ENCODE measurements around the gene KLHL34. TPM values are rescaled to one million over a fixed set of nuclear protein-coding genes. Genes with fewer than 3 reads are reported as not detected.

The KLHL34 gene
- total RNA-seq, 1 donor from 2014 or later: not detected

DNA sequence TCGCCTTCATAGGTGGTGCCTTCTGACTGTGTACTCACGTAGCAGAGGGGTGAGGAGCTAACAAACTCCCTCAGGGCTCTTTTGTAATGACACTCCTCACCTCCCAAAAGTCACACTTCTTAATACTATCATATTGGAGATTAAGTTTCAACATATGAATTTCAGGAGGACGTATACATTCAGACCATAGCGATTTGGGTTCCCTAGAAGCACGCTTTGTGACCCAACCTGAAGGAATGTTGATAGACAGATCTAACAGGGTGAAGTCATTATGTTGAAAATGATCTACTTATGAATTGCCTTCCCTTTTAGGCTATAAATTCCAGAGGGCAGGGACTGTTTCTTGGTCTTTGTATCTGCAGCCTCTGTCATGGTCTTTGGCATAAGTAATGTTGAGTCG is 3.2 kb upstream of the KLHL34 start:
- Histone ChIP-seq H3K9me3 (no peaks in the 10 kb centered on the region), H3K27me3 (ENCODE audit: low read depth) (peaks cover 10% of the 10 kb centered on the region), H3K27ac (no peak overlapping the region), H3K4me1 (no peaks in the 10 kb centered on the region), H3K4me3 (no peak overlapping the region), H3K36me3 (no peaks in the 10 kb centered on the region)
- DNase-seq (no peak), ATAC-seq (no peak)
- TF ChIP-seq, protein P1, sequence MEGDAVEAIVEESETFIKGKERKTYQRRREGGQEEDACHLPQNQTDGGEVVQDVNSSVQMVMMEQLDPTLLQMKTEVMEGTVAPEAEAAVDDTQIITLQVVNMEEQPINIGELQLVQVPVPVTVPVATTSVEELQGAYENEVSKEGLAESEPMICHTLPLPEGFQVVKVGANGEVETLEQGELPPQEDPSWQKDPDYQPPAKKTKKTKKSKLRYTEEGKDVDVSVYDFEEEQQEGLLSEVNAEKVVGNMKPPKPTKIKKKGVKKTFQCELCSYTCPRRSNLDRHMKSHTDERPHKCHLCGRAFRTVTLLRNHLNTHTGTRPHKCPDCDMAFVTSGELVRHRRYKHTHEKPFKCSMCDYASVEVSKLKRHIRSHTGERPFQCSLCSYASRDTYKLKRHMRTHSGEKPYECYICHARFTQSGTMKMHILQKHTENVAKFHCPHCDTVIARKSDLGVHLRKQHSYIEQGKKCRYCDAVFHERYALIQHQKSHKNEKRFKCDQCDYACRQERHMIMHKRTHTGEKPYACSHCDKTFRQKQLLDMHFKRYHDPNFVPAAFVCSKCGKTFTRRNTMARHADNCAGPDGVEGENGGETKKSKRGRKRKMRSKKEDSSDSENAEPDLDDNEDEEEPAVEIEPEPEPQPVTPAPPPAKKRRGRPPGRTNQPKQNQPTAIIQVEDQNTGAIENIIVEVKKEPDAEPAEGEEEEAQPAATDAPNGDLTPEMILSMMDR (IDR thresholded peaks at IDR 0.05): no peak
- intact Hi-C loops (cut with DNase I): no loop called here

DNA sequence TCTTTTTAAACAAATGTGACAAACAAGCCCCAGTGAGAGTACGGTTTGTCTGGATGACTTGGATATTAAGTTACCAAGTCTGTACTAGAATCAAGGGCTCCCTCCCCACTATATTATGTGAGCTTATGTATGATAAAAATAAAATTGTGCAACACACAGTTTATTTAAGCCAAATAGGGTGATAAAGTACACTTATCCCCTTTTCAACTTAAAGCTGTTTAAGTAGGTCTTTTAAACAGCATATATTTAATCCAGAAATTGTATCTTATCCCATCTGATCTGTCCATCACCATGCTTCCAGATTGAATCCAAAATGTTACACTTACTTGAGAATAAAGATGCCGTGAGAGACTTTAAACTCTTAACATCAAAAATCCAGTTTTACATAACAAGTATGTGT is 2.0 kb upstream of the KLHL34 start:
- H3K36me3 ChIP-seq: no peaks in the 10 kb centered on the region
- H3K27ac ChIP-seq: no peak overlapping the region
- no peaks in the 10 kb centered on the region for H3K4me1 ChIP-seq
- intact Hi-C loops (cut with DNase I): no loop called here
- H3K4me3 ChIP-seq: no peak overlapping the region
- peaks cover 10% of the 10 kb centered on the region for H3K27me3 ChIP-seq (ENCODE audit: low read depth)
- ATAC-seq: no peak
- H3K9me3 ChIP-seq: no peaks in the 10 kb centered on the region
- DNase-seq: no peak
- TF ChIP-seq, protein P1 (IDR thresholded peaks at IDR 0.05): no peak

DNA sequence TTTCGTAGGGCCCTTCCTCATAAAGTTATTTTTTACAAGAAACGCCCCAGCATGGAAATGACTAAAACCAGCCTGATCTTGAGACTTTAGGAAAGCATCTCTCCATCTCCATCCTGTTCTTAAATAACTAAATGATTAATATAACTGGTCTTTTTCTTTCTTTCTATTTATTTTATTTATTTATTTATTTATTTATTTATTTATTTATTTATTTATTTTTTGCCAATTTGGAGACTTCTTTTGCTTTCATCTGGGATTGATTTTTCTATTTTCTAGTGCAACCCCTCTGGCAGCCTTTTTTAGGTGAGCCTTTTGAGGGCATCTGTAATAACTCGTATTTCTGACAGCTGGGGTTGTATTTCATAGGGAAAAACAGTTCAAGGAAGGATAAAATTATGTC is 1.2 kb upstream of the KLHL34 start:
- Histone ChIP-seq H3K4me3 (no peak overlapping the region), H3K4me1 (no peaks in the 10 kb centered on the region), H3K27ac (no peak overlapping the region), H3K9me3 (no peaks in the 10 kb centered on the region), H3K27me3 (ENCODE audit: low read depth) (peaks cover 10% of the 10 kb centered on the region), H3K36me3 (no peaks in the 10 kb centered on the region)
- DNase-seq (no peak), ATAC-seq (no peak)
- TF ChIP-seq, protein P1 (IDR thresholded peaks at IDR 0.05): no peak
- intact Hi-C loops (cut with DNase I): no loop called here

DNA sequence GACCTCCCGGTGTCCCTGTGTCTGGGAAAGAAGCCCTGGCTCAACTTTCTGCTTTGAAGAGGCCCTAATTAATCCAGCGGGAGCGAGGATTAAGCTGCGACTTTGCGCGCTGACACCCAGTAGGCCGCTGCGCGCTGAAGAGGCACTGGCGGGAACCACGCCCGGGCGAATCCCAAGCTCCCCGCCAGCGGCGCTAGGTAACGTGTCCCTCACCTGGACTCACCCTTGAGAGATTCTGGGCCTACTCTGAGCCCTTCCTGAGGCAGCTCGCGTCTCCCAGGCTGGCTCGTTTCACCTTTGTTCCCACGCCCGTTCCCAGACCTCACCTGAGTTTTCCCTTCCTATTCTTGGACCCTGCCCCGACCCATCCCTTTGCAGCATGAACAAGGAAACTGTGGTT is 616 bp upstream of the KLHL34 start:
- ATAC-seq (no peak), DNase-seq (no peak)
- no peaks in the 10 kb centered on the region for H3K9me3 ChIP-seq
- H3K4me3 ChIP-seq: peak overlapping the region; percentile 17
- no peak overlapping the region for H3K27ac ChIP-seq
- peaks cover 10% of the 10 kb centered on the region for H3K27me3 ChIP-seq (ENCODE audit: low read depth)
- intact Hi-C loops (cut with DNase I): no loop called here
- H3K4me1 ChIP-seq: no peaks in the 10 kb centered on the region
- no peaks in the 10 kb centered on the region for H3K36me3 ChIP-seq
- TF ChIP-seq, protein P1 (IDR thresholded peaks at IDR 0.05): no peak

DNA sequence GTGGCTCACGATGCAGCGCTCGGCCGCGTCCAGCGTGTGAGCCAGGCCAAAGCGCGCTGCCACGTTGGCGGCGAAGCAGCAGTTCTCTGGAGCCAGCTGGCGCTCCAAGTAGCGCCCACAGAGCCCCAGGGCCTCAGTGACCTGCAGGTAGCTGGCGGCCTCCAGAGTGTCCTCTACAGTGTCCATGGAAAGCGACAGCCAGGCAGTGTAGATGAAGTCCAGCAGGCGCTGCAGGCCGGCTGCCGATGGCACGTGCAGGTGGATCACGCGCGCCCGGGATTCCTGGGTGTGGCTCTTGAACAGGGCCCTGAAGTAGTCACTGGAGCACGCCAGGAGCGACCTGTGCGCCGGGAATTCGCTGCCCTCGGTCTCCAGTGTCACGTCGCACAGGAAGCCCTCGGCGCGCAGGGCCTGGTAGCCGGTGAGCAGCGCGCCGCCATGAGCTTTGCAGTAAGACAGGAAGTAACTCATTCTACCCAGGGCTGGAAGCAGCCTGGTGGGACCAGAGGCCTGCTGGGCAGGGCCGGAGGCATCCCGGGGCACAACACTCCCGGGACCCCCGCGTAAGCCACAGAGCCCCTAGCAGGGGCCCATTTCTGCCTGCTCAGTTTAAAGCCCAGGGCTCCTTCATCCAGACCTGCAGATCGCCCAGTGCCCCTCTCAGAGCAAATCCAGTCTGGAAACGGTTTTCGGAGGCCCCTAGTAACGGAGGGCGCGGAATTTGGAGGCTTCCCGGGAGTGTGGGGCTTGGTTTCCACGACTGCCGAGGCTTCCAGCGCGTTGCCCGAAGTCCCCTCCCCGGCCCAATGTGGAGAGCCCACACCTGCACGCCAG is 595 bp downstream of the KLHL34 start:
- H3K36me3 ChIP-seq: no peaks in the 10 kb centered on the region
- ATAC-seq (no peak), DNase-seq (no peak)
- H3K4me3 ChIP-seq: no peak overlapping the region
- no peak overlapping the region for H3K27ac ChIP-seq
- H3K4me1 ChIP-seq: no peaks in the 10 kb centered on the region
- H3K9me3 ChIP-seq: no peaks in the 10 kb centered on the region
- H3K27me3 ChIP-seq (ENCODE audit: low read depth): peaks cover 10% of the 10 kb centered on the region
- TF ChIP-seq, protein P1 (IDR thresholded peaks at IDR 0.05): no peak
- intact Hi-C loops (cut with DNase I): no loop called here

Data from lower lobe of right lung (tissue), 2 donors.